ENCODE results near the gene PRDM15.
A peak's percentile ranks its signal among the peaks of the same experiment; 100 is the strongest.

PRDM15 gene

DNA sequence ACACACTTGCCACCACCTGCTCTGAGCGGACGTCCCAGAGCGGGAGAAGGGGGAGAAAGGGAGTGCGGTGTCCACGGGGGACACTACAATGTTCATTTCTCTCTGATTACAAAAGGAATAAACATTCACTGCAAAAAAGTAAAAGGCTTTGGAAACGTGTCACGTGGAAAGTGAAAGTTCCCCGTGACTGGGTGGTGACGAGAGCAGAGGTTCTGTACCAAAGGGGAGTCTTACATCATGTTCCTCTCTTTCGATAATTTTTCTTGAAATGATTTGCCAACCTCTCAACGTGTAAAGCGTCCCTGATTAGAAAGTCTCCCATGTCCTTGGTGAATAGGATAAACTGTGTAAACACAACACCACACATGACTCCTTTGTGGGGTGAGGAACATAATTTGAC is 22.0 kb upstream of the PRDM15 start:
- peak in 1 of 2 donors; percentile 42 for ATAC-seq (replicated peaks)
- Mint-ChIP-seq H3K4me3 (no peak overlapping the region), H3K9me3 (no peaks in the 10 kb centered on the region), H3K27me3 (no peaks in the 10 kb centered on the region), H3K27ac (peak overlapping the region; percentile 62), H3K36me3 (peaks cover 47 to 49% of the 10 kb centered on the region in 2 donors), H3K4me1 (peaks cover 16 to 21% of the 10 kb centered on the region in 2 donors)
- DNase-seq, result no peak

DNA sequence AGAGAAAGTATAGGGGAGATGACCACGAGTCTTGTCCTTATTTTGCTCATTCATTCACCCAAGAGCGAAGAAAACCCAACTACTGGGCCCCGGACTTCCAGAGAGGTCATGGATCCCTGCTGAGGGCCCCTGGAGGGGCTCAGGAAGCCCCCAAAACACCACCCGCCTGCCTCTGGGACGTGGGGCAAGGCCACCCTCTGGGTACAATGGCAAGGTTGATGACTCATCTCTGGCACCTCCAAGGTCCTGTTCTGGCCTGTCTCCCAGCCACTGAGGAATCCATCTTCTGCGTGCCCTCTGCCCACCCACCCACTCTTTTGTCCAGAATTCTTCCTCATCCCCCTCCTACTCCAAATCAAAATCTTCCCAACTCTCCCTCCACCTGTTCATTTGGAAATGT is 21.3 kb upstream of the PRDM15 start:
- DNase-seq (no peak), ATAC-seq (replicated peaks) (no peak)
- no peaks in the 10 kb centered on the region for H3K9me3 Mint-ChIP-seq
- no peaks in the 10 kb centered on the region for H3K27me3 Mint-ChIP-seq
- H3K36me3 Mint-ChIP-seq, result peaks cover 46 to 48% of the 10 kb centered on the region in 2 donors
- H3K4me3 Mint-ChIP-seq, result no peak overlapping the region
- peaks cover 21 to 28% of the 10 kb centered on the region in 2 donors for H3K4me1 Mint-ChIP-seq
- peak overlapping the region; percentile 89 for H3K27ac Mint-ChIP-seq

DNA sequence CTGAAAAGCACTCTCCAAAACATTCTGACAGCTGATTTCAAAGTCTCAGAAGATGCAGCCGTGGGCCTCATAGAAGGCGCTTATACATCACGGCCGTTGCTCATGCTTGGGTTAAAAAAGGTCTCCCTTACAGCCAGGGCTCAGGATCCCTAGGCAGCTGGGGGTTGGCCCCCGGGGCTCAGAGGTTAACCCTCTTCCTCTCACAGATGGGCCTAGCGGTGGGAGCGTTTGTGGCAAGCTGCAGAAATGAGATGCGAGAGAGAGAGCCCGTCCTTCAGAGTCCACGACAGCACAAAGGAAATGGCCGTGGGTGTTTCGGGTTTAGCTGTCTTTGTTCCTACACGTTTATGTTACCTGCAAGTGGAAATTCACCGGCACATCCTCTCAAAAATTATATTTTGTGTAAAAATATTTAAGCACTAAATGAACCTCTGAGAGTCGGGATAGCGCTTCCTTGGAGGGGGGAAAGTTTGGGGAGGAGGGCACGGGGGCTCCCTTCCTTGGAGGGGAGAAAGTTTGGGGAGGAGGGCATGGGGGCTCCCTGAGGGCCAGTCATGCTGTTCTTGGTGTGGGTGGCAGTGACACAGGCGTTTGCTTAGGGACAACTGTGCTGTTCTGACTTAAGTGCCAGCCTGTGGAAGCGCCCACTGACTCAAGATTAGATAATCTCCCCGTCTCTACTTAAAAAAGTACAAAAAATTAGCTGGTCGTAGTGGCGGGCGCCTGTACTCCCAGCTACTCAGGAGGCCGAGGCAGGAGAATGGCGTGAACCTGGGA is 20.5 kb upstream of the PRDM15 start:
- DNase-seq (peak; percentile 63), ATAC-seq (replicated peaks) (peak; percentile 73 to 88)
- no peaks in the 10 kb centered on the region for H3K27me3 Mint-ChIP-seq
- peaks cover 27 to 36% of the 10 kb centered on the region in 2 donors for H3K4me1 Mint-ChIP-seq
- peaks cover 43 to 47% of the 10 kb centered on the region in 2 donors for H3K36me3 Mint-ChIP-seq
- H3K4me3 Mint-ChIP-seq, result peak overlapping the region; percentile 37 to 56
- H3K27ac Mint-ChIP-seq, result no peak overlapping the region
- H3K9me3 Mint-ChIP-seq, result no peaks in the 10 kb centered on the region

DNA sequence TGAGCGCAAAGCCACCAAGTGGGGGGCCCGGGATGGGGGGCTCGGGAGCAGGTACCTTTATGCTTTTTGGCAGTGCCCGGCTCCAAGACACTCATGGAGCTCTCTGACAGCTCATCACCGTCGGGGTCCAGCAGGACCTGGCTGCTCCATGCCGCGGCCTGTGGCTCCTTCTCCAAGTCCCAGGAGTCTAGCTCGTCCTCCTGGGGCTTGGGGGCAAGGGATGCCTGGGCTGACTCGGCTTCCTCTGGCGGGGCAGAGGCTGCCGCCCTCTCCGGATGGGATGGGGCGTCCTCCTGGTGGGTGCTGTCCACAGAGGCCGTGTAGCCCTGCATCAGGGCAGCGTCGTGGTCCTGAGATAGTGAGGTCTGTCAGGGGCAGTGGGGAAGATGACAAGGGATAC is 19.9 kb upstream of the PRDM15 start:
- peaks cover 29 to 42% of the 10 kb centered on the region in 2 donors for H3K4me1 Mint-ChIP-seq
- H3K36me3 Mint-ChIP-seq, result peaks cover 40 to 49% of the 10 kb centered on the region in 2 donors
- peak overlapping the region; percentile 23 to 56 for H3K4me3 Mint-ChIP-seq
- no peak overlapping the region for H3K27ac Mint-ChIP-seq
- no peaks in the 10 kb centered on the region for H3K27me3 Mint-ChIP-seq
- ATAC-seq (replicated peaks) (no peak), DNase-seq (no peak)
- H3K9me3 Mint-ChIP-seq, result no peaks in the 10 kb centered on the region

DNA sequence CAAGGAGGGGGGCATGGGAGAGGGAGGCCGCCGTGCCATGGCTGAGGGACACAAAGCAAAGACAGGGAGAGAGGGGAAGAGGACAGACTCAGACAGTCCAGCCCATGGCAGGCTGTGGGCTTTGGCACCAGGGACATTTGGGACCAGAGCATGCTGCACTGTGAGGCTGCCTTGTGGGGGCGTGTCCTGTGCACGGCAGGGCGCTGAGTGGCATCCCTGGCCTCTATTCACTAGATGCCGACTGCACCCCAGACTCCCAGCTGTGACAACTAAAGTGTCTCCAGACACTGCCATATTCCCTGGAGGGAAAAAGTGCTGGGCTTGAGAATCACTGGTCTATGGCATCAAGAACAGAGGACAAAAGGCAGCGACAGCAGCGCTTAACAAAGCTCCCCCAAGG is 18.6 kb upstream of the PRDM15 start:
- Mint-ChIP-seq H3K27me3 (no peaks in the 10 kb centered on the region), H3K4me3 (no peak overlapping the region), H3K27ac (no peak overlapping the region), H3K4me1 (peaks cover 29 to 44% of the 10 kb centered on the region in 2 donors), H3K36me3 (peaks cover 31 to 41% of the 10 kb centered on the region in 2 donors), H3K9me3 (no peaks in the 10 kb centered on the region)
- DNase-seq, result no peak
- no peak for ATAC-seq (replicated peaks)

DNA sequence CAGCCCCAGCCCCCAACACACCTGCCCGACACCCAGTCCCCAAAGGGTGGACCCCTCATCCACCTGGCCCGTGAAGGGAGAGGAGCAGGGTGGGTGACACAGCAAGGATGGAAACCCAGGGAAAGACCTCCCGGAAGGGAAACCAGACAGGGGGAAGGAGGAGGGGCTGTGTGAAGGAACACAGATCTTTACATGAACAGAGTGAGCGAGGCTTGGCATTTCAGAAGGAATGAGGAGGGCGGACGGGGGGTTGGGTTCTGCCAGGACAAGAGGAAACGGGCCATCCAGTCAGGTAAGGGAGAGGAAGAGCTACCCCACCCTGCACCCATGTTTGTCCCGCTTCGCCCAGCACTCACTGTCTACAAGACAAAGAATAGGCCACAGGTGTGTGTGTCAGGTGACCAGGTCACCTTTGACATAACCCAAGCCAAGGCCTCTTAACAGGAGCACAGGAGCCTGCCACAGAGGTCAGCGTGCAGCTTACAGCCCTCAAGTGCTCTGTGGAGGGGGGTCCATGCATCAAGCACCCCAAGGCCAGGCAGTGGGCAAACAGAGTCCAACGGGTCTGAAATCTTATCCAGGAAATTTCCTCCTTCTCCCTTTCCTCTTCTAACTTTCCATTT is 18.0 kb upstream of the PRDM15 start:
- H3K36me3 Mint-ChIP-seq, result peaks cover 27 to 38% of the 10 kb centered on the region in 2 donors
- H3K27ac Mint-ChIP-seq, result no peak overlapping the region
- DNase-seq (no peak), ATAC-seq (replicated peaks) (no peak)
- H3K4me3 Mint-ChIP-seq, result no peak overlapping the region
- H3K27me3 Mint-ChIP-seq, result no peaks in the 10 kb centered on the region
- H3K9me3 Mint-ChIP-seq, result no peaks in the 10 kb centered on the region
- H3K4me1 Mint-ChIP-seq, result peaks cover 29 to 44% of the 10 kb centered on the region in 2 donors

DNA sequence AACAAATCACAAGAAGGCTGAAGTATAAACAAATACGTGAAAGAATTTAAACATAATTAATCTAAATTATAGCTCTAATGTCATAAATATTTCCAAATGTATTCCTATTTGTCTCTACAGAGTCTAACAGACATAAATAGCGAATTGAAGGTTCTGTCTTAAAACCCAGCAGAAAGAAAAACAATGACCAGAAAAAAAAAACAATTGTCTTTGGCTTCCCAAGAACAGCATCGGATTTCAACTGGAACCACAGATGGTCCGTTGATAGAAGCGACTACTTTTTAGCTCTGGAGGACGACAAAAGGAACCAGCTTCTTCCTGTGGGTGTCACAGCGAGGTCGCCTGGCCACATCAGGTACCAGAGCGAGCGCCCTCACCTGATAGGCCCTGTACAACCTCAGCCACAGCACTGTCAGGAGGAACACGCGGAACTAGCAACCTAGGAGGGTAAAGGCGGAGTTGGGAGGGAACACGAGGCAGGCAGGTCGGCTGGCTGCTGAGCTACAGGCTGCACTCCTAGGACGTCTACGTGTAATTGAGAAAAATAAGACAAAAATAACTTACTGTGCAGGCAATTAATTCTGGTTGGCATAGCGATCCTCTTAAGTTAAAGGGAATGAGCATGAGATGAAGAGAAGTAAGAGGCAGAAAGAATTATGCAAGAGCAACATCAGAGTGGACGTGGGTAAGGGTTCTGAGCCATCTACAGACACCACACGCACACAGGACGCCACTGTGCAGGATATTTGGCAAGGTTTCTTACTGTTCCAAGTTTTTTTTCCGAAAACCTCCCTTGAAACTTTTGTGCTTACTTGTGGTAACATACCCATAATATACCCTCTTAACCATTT is 16.7 kb upstream of the PRDM15 start:
- peak overlapping the region; percentile 78 for H3K27ac Mint-ChIP-seq
- H3K9me3 Mint-ChIP-seq, result no peaks in the 10 kb centered on the region
- DNase-seq (peak; percentile 32), ATAC-seq (replicated peaks) (peak; percentile 71 to 88)
- H3K36me3 Mint-ChIP-seq, result peaks cover 18 to 28% of the 10 kb centered on the region in 2 donors
- H3K27me3 Mint-ChIP-seq, result no peaks in the 10 kb centered on the region
- H3K4me1 Mint-ChIP-seq, result peaks cover 23 to 41% of the 10 kb centered on the region in 2 donors
- peak overlapping the region; percentile 20 to 40 for H3K4me3 Mint-ChIP-seq

DNA sequence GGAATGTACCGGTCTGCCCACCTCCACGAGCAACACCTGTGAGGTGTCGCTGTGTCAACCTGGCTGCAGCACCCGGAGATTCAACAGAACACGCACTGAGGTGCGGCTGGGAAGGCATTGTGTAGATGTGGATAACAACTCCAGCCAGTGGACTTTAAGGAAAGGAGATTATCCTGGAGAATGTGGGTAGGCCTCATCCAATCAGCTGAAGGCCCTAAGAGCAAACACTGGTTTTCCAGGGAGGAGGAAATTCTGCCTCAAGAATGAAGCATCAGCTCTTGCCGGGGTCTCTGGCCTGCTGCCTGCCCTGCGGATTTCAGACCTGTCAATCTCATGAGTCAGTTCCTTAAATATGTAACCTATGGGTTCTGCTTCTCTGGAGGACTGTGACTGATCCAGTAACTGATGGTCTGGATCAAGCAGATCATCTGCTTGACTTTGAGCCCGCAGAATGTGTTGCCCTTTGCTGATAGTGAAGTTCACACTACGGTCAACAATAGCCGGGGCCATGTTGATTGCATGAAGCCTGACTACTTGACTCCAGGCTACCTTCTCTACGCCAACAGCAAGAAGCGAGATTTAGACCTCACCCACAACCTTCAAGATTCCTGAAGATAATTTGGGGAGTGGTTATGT is 15.9 kb upstream of the PRDM15 start:
- peak overlapping the region; percentile 62 for H3K27ac Mint-ChIP-seq
- H3K4me3 Mint-ChIP-seq, result no peak overlapping the region
- H3K27me3 Mint-ChIP-seq, result no peaks in the 10 kb centered on the region
- DNase-seq (no peak), ATAC-seq (replicated peaks) (peak; percentile 38 to 55)
- H3K4me1 Mint-ChIP-seq, result peaks cover 20 to 37% of the 10 kb centered on the region in 2 donors
- H3K9me3 Mint-ChIP-seq, result no peaks in the 10 kb centered on the region
- peaks cover 15 to 26% of the 10 kb centered on the region in 2 donors for H3K36me3 Mint-ChIP-seq

DNA sequence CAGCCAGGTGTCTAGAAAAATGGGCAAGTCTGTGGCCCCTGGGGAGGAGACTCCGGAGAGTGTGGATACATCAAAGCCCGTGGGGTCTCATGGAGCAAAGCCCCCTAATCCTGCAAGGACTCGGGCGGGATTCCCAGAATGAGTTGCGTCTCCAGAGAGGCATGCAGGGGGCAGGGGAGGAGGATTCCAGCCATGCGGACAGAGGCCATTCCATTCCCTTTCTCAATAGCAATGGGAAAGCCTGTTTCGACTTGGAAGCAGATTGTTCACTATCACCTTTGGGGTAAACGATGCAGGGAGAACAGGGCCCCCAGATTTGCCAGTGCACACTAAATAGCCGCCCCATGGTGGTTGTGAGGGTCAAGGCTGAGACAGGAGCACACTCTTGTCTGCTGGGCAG is 15.4 kb upstream of the PRDM15 start:
- Mint-ChIP-seq H3K27me3 (no peaks in the 10 kb centered on the region), H3K4me3 (no peak overlapping the region), H3K4me1 (peaks cover 20 to 32% of the 10 kb centered on the region in 2 donors), H3K27ac (no peak overlapping the region), H3K9me3 (no peaks in the 10 kb centered on the region), H3K36me3 (peaks cover 15 to 25% of the 10 kb centered on the region in 2 donors)
- ATAC-seq (replicated peaks), result no peak
- DNase-seq, result no peak

DNA sequence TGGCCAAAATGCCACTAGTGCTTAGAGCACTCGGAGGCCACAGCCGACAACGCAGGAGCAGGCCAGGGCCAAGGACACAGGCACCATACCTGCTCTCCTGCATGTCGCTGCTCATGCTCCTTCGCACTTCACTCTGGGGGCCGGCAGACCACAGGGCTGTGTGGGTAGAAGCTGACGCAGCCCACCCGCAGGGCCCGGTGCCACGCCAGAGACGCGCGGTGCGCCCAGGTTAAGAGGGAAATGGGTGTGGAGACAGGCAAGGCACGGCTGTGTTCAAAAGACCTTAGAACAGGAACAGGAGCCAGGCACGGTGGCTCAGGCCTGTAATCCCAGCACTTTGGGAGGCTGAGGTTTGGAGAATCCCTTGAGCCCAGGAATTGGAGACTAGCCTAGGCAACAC is 13.6 kb upstream of the PRDM15 start:
- no peak for ATAC-seq (replicated peaks)
- Mint-ChIP-seq H3K36me3 (peaks cover 8 to 16% of the 10 kb centered on the region in 2 donors), H3K9me3 (no peaks in the 10 kb centered on the region), H3K27me3 (no peaks in the 10 kb centered on the region), H3K4me3 (no peak overlapping the region), H3K4me1 (peaks cover 14 to 25% of the 10 kb centered on the region in 2 donors), H3K27ac (no peak overlapping the region)
- no peak for DNase-seq

DNA sequence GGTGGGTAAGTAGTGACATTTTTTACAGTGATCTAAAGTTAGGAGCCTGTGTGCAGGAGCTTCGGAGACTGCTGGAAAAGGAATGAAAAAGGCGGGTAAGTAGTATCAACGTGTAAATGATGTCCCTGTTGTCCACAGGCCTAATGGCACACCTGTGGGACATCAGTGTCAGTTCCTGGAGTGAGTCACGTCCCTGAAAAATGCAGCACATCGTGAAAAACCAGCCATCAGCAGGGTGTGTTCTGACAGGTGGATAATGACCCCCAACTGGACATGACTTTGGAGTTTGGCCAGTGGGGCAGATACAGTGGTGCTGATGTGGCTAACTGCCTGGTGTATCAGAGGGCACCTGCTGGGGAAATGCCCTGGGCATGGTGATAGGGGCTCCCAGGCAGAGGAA is 12.0 kb upstream of the PRDM15 start:
- ATAC-seq (replicated peaks) (no peak), DNase-seq (no peak)
- Mint-ChIP-seq H3K4me3 (no peak overlapping the region), H3K27me3 (no peaks in the 10 kb centered on the region), H3K27ac (no peak overlapping the region), H3K4me1 (peaks cover 13 to 24% of the 10 kb centered on the region in 2 donors), H3K36me3 (peaks cover 8 to 10% of the 10 kb centered on the region in 2 donors), H3K9me3 (no peaks in the 10 kb centered on the region)

DNA sequence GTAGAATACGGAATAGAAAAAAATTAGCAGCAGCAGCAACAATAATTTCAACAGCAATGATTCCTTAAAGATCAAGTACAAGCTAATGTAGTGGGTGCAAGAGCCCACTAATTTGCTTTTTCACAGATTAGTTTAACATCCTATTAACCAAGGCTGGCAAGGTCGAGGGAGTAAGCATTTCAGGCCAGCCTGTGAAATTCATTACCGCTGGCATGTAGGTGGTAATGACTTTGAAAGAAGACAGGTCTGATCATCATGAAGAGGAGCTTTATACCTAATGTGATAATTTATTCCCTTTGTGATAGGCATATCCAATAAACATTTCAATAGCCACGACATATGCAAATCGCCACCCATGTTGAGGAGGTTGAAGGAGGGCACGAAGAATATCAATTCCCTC is 11.2 kb upstream of the PRDM15 start:
- H3K9me3 Mint-ChIP-seq, result no peaks in the 10 kb centered on the region
- ATAC-seq (replicated peaks) (no peak), DNase-seq (no peak)
- H3K36me3 Mint-ChIP-seq, result peaks cover 3 to 6% of the 10 kb centered on the region in 2 donors
- H3K27me3 Mint-ChIP-seq, result no peaks in the 10 kb centered on the region
- no peak overlapping the region for H3K4me3 Mint-ChIP-seq
- H3K4me1 Mint-ChIP-seq, result peaks cover 14 to 24% of the 10 kb centered on the region in 2 donors
- H3K27ac Mint-ChIP-seq, result no peak overlapping the region

DNA sequence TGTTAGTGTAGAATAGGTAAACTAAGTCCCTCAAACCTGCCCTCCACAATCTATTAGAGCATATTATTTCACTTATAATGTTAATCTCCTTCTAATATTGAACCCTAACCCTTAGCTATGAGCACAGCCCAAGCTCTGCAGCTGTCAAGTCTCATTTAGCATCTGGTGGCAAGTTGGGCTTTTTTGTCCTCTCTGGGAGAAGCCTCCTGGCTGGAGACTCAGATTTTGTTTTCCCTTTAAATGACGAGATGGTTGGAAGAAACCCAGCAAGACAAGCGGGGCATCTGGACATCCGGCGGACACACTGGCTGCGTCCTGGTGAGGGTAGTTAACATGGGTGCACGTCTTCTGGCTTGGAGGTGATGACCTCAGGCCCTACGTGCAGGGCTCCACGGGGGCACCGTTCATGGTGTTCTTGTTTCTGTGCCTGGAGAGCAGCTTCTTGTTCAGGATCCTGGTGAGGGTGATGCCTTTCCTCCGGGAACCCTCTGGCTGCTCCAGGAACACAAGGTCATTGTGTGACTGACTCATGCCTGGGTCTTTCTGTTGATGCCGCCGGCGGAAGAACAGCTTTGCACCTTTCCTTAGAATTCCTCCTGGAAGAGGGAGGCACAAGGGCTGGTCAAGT is 9.7 kb upstream of the PRDM15 start:
- H3K36me3 Mint-ChIP-seq, result peaks cover 0 to 3% of the 10 kb centered on the region in 2 donors
- ATAC-seq (replicated peaks), result no peak
- no peaks in the 10 kb centered on the region for H3K27me3 Mint-ChIP-seq
- H3K9me3 Mint-ChIP-seq, result no peaks in the 10 kb centered on the region
- no peak overlapping the region for H3K4me3 Mint-ChIP-seq
- DNase-seq, result no peak
- H3K4me1 Mint-ChIP-seq, result peaks cover 14 to 24% of the 10 kb centered on the region in 2 donors
- no peak overlapping the region for H3K27ac Mint-ChIP-seq

Data from stimulated activated naive B cell treated with anti-CD40 and anti-IgM and Interleukin-4, amounts not matched to agents 10 μg/mL and 1 μg/mL and 100 μg/mL, for 72 hours (primary cell).